GM18520 (cell line): Measurements from ENCODE around the gene TFAP2C.
"Not testable (repeated sequence)": the region's sequence is repeated elsewhere in the genome, so short reads cannot be mapped to it uniquely, and the experiment has no call there.

Experiments
- ATAC-seq: cut with Tn5 transposase; IDR thresholded peaks from one replicate; pipeline ENCODE4 v1.9.1; 2021; ENCODE audit not compliant: unreplicated experiment

The TFAP2C gene

DNA sequence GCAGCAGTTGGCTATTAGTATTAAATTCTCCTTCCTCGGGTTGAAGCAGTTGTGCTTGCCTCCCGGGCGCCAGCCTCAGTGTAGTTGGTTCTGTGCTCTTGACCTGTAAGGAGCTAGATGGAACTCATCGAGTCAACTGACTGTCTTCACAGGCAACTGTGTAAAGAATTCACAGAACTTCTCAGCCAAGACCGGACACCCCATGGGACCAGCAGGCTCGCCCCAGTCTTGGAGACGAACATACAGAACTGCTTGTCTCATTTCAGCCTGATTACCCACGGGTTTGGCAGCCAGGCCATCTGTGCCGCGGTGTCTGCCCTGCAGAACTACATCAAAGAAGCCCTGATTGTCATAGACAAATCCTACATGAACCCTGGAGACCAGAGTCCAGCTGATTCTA is 8.5 kb downstream of the TFAP2C start:
- no peak for ATAC-seq

DNA sequence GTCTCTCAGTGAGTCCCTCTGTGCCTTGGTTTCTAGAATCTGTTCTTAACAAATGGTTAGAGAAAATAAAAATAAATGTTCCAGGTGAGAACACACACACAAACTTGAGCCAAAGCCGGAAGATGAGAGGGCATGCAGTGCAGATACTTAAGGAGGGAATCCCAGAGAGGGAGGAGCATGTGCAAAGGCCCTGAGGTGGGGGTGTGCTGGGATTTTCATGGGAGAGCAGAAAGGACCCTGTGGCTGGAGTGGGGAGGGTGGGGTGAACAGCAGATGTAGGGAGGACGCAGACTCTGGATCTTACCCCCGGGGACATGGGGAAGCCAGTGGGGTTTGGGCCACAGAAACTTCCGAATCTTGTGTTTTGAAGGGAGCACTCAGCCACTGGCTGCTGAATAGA is 17.5 kb downstream of the TFAP2C start:
- ATAC-seq, result no peak

DNA sequence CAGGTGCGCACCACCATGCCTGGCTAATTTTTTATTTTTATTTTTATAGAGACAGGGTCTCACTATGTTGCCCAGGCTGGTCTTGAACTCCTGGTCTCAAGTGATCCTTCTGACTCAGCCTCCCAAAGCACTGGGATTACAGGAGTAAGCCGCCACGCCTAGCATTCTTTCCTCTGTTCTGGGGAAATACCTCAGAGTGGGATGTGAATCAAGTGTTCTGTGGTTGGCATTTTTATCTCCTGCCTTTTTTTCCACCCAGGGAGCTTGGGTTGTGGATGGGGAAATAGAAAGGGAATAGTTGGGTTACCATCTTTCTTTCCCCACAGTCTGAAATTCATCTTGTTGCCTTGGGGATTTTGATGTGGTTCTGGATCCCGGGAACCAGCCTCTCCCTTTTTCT is 24.1 kb downstream of the TFAP2C start:
- no peak for ATAC-seq

DNA sequence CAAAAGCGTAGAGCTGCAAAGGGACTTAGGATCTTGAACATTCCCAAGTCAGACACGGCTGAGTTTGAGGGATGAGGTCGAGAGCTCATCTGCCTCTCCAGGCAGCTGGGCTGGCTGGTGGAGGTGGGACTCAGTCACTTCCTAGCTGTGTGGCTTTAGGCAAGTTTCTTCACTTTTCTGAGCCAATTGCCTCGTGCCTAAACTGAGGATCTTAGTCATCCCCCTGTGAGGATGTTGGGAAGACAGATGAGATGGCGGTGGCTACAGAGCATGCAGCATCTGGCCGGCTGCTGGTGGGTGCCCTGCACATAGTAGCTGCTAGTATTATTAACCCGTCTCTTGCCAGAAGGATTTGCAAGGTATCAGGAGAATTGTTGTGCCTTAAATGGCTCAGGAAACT is 27.5 kb downstream of the TFAP2C start:
- no peak for ATAC-seq

DNA sequence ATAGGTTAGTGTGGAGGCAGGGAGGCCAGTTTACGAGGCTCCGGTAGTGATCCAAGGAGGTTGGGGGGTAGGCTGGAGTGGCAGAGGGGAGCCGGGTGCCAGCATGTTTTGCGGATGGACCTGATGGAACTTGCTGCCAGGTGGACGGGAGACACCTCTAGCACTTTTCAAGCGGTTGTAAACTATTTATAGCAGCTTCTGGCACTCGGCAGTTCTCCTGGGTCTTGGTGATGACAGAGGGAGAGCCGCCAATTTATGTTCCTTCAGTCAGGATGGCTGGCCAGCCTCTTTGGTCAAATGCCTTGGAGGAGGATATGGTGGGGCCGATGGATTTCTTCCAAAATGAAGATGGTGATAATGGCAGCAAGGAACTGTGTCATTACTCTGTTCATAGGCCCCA is 28.8 kb downstream of the TFAP2C start:
- ATAC-seq, result no peak

DNA sequence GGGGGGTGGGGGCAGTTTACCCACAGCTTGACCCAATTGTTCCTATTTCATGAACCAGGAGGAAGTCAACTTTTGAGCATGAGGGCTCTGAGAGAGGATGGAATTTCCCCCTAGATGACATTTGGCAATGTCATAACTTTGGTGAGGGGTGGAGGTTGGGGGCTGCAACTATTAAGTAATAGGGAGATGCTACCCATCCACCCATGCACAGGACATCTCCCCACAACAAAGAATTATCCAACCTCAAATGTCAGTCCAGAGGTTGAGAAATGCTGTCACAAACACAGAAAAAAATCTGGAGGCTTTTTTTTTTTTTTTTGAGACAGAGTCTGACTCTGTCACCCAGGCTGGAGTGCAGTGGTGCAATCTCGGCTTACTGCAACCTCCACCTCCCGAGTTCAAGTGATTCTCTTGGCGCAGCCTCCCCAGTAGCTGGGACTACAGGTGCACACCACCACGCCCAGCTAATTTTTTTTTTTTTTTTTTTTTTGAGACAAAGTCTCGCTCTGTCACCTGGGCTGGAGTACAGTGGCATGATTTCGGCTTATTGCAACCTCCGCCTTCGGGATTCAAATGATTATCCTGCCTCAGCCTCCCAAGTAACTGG is 29.3 kb downstream of the TFAP2C start:
- ATAC-seq, result not testable (repeated sequence)

DNA sequence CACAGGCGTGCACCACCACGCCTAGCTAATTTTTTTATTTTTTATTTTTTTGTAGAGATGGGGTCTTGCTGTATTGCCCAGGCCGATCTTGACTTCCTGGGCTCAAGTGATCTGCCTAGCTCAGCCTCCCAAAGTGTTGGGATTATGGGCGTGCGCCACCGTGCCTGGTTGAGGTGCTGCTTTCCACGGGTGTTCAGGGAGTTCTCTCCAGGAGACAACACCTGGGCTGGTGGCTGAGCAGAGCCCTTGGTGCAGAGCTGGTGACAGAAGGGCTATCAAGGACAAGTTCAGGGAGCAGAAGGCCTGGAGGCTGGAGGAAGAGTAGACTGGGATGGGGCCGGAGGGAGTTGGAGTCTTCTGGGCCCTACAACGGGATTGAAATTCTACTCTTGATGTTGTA is 34.6 kb downstream of the TFAP2C start:
- ATAC-seq, result no peak

DNA sequence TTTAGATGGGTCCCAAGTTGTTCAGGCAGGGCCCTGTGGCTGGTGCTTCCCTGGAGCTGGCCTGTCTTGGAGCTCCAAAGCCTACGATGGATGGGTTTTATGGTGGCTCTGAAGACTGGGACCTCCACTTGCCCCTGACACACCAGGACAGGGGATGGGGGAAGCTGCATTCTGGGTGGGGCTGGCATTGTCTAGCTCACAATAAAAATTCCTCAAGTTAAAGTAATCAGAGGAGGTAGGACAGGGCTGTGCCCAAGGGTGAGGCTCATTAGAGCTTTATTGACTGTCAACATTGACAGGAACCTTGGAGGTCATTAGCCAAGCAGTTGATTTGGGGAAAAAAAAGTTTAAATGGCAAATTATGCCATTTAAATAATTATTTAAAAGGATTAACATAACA is 35.7 kb downstream of the TFAP2C start:
- ATAC-seq, result no peak

DNA sequence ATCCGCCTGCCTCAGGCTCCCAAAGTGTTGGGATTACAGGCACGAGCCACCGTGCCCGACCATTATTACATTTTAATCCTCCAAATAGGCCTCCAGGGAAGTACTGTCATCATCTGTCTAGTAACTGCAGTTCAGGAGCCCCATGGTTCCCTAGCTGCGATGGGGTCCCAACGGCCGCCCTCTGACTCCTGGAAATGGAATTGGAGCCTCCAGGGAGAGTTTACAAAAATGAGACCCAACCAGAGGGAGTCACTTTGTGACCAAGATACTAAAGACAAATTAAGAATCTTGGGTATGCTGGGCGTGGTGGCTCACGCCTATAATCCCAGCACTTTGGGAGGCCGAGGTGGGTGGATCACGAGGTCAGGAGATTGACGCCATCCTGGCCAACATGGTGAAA is 36.7 kb downstream of the TFAP2C start:
- ATAC-seq, result no peak

DNA sequence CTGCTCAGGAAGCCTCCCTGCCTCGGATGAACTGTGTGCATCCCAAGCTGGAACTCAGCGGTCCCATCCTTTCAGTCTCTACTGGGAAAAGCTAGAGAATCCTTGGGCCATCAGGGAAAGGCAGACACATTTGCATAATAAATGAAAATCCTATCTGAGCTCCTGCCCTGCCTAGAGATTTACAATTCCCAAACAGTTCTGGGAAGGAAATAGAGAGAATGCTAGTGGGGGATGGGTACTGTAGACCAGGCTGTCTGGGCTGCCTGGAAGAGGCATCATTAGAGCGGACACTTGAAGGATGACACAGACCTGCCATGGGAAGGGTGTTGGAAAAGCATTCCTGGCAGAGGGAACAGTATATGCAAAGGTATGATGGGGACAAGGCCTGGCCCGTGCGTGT is 44.3 kb downstream of the TFAP2C start:
- ATAC-seq, result no peak

DNA sequence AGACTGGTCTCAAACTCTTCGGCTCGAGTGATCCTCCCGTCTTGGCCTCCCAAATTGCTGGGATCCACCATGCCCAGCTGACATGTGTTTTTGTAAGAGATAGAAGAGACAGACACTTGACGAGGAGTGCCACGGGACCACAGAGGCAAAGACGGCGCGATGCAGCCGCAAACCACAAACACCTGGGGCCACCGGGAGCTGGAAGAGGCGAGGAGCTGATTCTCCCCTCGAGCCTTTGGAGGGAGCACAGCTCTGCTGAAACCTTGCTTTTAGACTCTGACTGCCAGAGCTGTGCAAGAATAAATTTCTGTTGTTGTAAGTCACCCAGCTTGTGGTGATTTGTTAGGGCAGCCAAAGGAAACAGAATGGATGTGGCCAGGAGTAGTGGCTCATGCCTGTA is 46.9 kb downstream of the TFAP2C start:
- no peak for ATAC-seq

DNA sequence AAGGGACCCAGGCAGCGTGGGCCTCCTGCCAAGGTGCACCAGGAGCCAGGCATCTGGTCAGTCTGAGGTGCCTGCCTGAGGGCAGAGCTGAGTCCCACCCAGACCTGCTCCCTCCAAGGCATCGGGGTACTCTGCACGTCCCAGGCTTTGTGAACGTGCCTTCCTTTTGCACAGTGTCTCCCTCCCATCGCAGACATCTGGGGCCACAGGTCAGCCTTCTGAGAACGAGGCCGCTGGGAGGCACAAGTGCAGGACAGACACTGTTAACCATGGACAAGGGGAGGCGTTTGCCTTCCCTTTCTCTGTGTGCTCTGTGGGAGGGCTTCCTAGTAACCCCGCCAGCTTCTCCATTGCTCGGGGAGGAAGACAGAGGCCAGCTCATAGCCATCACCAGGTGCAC is 47.6 kb downstream of the TFAP2C start:
- ATAC-seq, result no peak

DNA sequence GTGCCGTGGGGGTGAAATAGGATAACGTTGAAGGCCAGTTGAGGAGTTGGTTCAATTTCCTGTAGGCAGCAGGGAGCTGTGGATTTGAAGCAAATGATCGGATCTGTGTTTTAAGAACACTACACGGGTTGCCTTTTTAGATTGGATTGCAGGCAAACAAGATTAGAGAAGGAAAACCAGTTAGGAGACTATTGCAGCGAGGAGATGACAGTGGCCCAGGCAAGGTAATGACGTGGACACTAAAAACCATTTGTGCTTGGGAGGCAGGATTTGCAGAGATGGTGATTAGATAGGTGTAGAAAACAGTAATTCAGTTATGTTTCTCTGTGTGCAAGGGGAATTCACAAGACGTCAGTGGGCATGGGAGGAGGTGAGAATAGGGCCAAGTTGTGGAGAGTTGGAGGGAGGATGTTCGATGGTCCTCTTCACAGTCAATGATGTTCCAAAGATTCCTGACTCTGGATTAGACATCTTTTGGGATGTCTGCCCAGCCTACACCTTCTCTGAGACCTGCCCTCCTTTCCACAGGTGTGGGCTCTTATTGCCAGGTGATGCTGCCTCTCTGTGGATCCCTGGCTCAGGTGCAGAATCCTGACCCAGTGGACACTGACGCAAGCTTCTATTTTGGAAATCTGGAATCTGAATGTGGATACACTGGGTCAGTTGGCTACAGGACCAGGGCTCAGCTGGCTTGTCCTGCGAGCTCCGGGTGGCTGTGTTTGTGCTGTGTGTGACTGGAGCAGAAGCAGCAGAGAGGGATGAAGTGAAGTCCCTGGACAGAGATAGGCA is 54.2 kb downstream of the TFAP2C start:
- ATAC-seq, result no peak

DNA sequence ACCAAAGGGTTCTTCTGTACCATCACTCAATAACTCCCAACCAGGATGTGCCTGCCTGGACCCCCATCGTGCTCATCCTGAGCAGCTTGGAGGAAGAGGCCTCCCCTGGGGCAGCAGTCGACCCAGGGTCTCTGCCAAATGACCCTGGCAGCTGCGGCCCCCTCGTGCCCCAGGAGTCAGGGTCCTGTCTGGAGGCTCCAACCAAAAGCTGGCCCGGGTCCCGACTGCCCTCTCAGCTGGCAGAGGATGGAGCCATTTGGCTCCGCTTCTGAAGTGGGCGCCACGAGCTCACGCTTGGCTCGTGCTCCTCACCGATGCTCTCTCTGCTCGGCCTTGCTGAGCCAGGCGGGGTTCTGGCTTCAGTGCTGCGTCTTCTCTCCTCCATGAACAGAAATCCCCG is 56.8 kb downstream of the TFAP2C start:
- no peak for ATAC-seq

DNA sequence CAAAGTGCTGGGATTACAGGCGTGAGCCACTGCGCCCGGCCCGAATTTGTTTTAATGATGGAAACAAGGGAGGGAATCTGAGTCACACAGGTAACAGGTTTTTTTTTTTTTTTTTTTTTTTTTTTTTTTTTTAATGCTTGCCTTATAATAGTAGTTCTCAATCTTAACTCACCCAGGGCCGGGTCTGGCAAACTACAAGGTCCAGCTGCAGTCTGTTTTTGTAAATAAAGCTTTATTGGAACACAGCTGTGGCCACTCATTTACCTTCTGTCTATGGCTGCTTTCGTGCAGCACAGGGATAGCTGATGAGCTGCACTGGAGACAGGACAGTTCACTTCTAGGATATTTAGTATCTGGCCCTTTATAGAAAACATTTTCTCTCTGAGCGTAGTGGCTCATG is 58.0 kb downstream of the TFAP2C start:
- no peak for ATAC-seq

DNA sequence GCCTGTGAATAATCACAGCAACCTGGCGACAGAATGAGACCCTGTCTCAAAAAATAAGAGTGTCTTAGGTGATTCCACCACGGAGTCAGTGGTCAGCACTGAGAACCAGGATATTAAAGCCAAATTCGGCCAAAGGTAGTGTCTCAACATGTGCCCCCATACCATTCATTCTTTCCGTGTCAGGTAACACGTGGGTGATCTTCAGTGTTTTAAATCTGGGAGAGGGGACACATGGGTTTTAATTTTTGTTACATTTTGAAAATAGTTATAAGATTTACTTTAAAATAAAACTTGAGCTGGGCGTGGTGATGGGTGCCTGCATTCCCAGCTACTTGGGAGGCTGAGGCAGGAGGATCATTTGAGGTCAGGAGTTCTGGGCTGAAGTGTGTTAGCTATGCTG is 59.0 kb downstream of the TFAP2C start:
- no peak for ATAC-seq
